GM23338 (cell line): ENCODE data around the gene RNF225. TPM values are rescaled to one million over a fixed set of nuclear protein-coding genes. Genes with fewer than 3 reads are reported as not detected.

Source experiments
- ATAC-seq: fragments of 200-7000 bp; cut with Tn5 transposase; 3 replicates; pipeline ENCODE4 v1.9.1; 2020
- DNase-seq: peaks from one replicate; pipeline ENCODE4 v3.0.0-alpha.2; 2015; ENCODE audit warnings: low spot score
- H2AFZ ChIP-seq: fragments of 200-600 bp; sonication (generic); 2 replicates; pipeline ENCODE4 v1.8.0; 2016; ENCODE audit warnings: antibody characterized with exemption, mild to moderate bottlenecking, moderate library complexity
- H3F3A ChIP-seq: fragments of 200-600 bp; sonication (generic); replicated peaks from 2 replicates; pipeline ENCODE4 v1.8.0; 2017; ENCODE audit warnings: antibody characterized with exemption, mixed run types, low read depth
- H3K27ac ChIP-seq: fragments of 200-600 bp; sonication (generic); 2 replicates; pipeline ENCODE4 v1.6.1; 2016; ENCODE audit warnings: low read depth
- H3K27me3 ChIP-seq: fragments of 200-600 bp; sonication (generic); 2 replicates; pipeline ENCODE4 v1.8.0; 2016; ENCODE audit warnings: mild to moderate bottlenecking, mixed run types, moderate library complexity; ENCODE audit not compliant: insufficient read depth
- H3K36me3 ChIP-seq: fragments of 200-600 bp; sonication (generic); 2 replicates; pipeline ENCODE4 v1.8.0; 2016; ENCODE audit warnings: mild to moderate bottlenecking; ENCODE audit not compliant: insufficient read depth
- H3K4me1 ChIP-seq: fragments of 200-600 bp; sonication (generic); 2 replicates; pipeline ENCODE4 v1.8.0; 2016; ENCODE audit warnings: mild to moderate bottlenecking, moderate library complexity; ENCODE audit not compliant: insufficient read depth
- H3K4me2 ChIP-seq: fragments of 200-600 bp; sonication (generic); 2 replicates; pipeline ENCODE4 v1.7.1; 2017; ENCODE audit warnings: mixed run types
- H3K4me3 ChIP-seq: fragments of 200-600 bp; sonication (generic); 2 replicates; pipeline ENCODE4 v1.6.1; 2016; ENCODE audit warnings: mixed run types
- H3K79me2 ChIP-seq: fragments of 200-600 bp; sonication (generic); replicated peaks from 2 replicates; pipeline ENCODE4 v1.8.0; 2017; ENCODE audit warnings: mild to moderate bottlenecking; ENCODE audit not compliant: insufficient read depth
- H3K9me2 ChIP-seq: fragments of 200-600 bp; sonication (generic); 2 replicates; pipeline ENCODE4 v1.8.0; 2017; ENCODE audit not compliant: insufficient read depth
- H4K20me1 ChIP-seq: fragments of 200-600 bp; sonication (generic); replicated peaks from 2 replicates; pipeline ENCODE4 v1.8.0; 2017; ENCODE audit warnings: mild to moderate bottlenecking; ENCODE audit not compliant: insufficient read depth
- H3K27ac Mint-ChIP-seq: 2 replicates; pipeline ENCODE4 v1.8.0; 2020; ENCODE audit warnings: inconsistent platforms, mild to moderate bottlenecking, moderate library complexity, mixed read lengths
- H3K27me3 Mint-ChIP-seq: 3 replicates; pipeline ENCODE4 v1.8.0; 2022; ENCODE audit warnings: low read depth, mild to moderate bottlenecking, moderate library complexity, mixed read lengths, inconsistent platforms; ENCODE audit not compliant: insufficient read depth, poor library complexity
- H3K36me3 Mint-ChIP-seq: 3 replicates; pipeline ENCODE4 v1.8.0; 2021; ENCODE audit warnings: low read depth, mild to moderate bottlenecking, inconsistent platforms, moderate library complexity, mixed read lengths
- H3K4me1 Mint-ChIP-seq: 3 replicates; pipeline ENCODE4 v1.8.0; 2020; ENCODE audit warnings: mild to moderate bottlenecking, inconsistent platforms, mixed read lengths
- H3K4me3 Mint-ChIP-seq: 3 replicates; pipeline ENCODE4 v1.8.0; 2021; ENCODE audit warnings: moderate library complexity, mild to moderate bottlenecking, inconsistent platforms, mixed read lengths
- H3K9me3 Mint-ChIP-seq: 3 replicates; pipeline ENCODE4 v1.8.0; 2020; ENCODE audit warnings: moderate library complexity, mild to moderate bottlenecking, inconsistent platforms, mixed read lengths
- CTCF ChIP-seq, 2 experiments: fragments of 200-600 bp in 1 of 2; sonication (generic) in 1 of 2; conservative IDR thresholded peaks; 2 replicates each; pipeline versions ENCODE4 v1.5.1 to v1.6.1; 2016 to 2017; ENCODE audit warnings: antibody characterized with exemption in 2 of 2, low read depth in 2 of 2, mild to moderate bottlenecking in 2 of 2, moderate library complexity in 1 of 2
- ETS1 ChIP-seq: IDR thresholded peaks from 2 replicates; pipeline ENCODE4 v1.6.1; 2016; ENCODE audit warnings: antibody characterized with exemption
- EZH2 ChIP-seq: fragments of 200-600 bp; sonication (generic); IDR thresholded peaks from one replicate; pipeline ENCODE4 v1.8.0; 2017; ENCODE audit warnings: antibody characterized with exemption, mild to moderate bottlenecking, low read depth; ENCODE audit not compliant: unreplicated experiment
- JUNB ChIP-seq: IDR thresholded peaks from one replicate; pipeline ENCODE4 v1.6.1; 2016; ENCODE audit warnings: antibody characterized with exemption; ENCODE audit not compliant: unreplicated experiment
- NANOG ChIP-seq: IDR thresholded peaks from 2 replicates; pipeline ENCODE4 v1.6.1; 2016; ENCODE audit warnings: antibody characterized with exemption, borderline replicate concordance
- POLR2AphosphoS5 ChIP-seq: IDR thresholded peaks from 2 replicates; pipeline ENCODE4 v1.6.1; 2016; ENCODE audit warnings: antibody characterized with exemption, low read depth
- REST ChIP-seq: IDR thresholded peaks from one replicate; pipeline ENCODE4 v1.6.1; 2018; ENCODE audit warnings: antibody characterized with exemption; ENCODE audit not compliant: unreplicated experiment
- STAT1 ChIP-seq: IDR thresholded peaks from one replicate; pipeline ENCODE4 v1.6.1; 2016; ENCODE audit warnings: antibody characterized with exemption; ENCODE audit not compliant: unreplicated experiment
- ZNF331 ChIP-seq: fragments of 250-450 bp; sonication (Bioruptor Pico); IDR thresholded peaks from 2 replicates; pipeline ENCODE4 v1.5.0; 2020; ENCODE audit warnings: low read depth, mild to moderate bottlenecking, moderate library complexity
- polyA plus RNA-seq: library from polyadenylated mRNA; unstranded; fragments of >200 nt; fragmentation: Nextera tagmentation; extraction: Ambion mirVana; gene quantifications from 2 replicates; pipeline ENCODE4 v1.2.1, GENCODE V29; 2016
- total RNA-seq: library from RNA; depleted of rRNA; stranded (reverse); fragments of >200 nt; shearing (Covaris generic); gene quantifications from 2 replicates; pipeline ENCODE4 v1.2.3, GENCODE V29; 2014

The RNF225 gene
- total and polyA plus RNA-seq, 2 experiments from 2014 or later: 0.87 TPM; not detected in 1

- TF ChIP-seq REST: no peak
- no peak for TF ChIP-seq NANOG
- no peak for TF ChIP-seq JUNB
- TF ChIP-seq ETS1: no peak
- no peak for TF ChIP-seq ZNF331 (CRISPR knock-in tag)
- no peak for TF ChIP-seq POLR2AphosphoS5
- no peak for TF ChIP-seq STAT1
- no peak for TF ChIP-seq EZH2
These were observed 31.3 kb upstream of the RNF225 start (continued) for GRCh38 chr19:58364146-58364545.

- Histone ChIP-seq H3K4me2 (no peak overlapping the region), H3K27me3 (no peaks in the 10 kb centered on the region), H3K27ac (no peak overlapping the region), H3F3A (peaks cover 4% of the 10 kb centered on the region; the same call in 1 of the 2 replicates), H3K4me1 (no peaks in the 10 kb centered on the region), H2AFZ (no peak overlapping the region), H3K36me3 (no peaks in the 10 kb centered on the region), H3K4me3 (no peak overlapping the region), H3K9me2 (no peaks in the 10 kb centered on the region), H3K79me2 (no peaks in the 10 kb centered on the region), H4K20me1 (no peaks in the 10 kb centered on the region)
- H3K27ac Mint-ChIP-seq: no peak overlapping the region
- H3K4me3 Mint-ChIP-seq: no peak overlapping the region
- DNase-seq: peak; percentile 51
- H3K9me3 Mint-ChIP-seq: peaks cover 3% of the 10 kb centered on the region; the same call in 1 of the 3 replicates
- H3K36me3 Mint-ChIP-seq: peaks cover 3% of the 10 kb centered on the region; the same call in 1 of the 3 replicates
- TF ChIP-seq REST (no peak), CTCF (conservative IDR thresholded peaks at IDR 0.05; ENCODE audit: low read depth in 2 of 2) (peak in 1 of 2 experiments; percentile 51; a peak in 2 of 4 replicates)
- H3K27me3 Mint-ChIP-seq: peaks cover 8% of the 10 kb centered on the region
- no peaks in the 10 kb centered on the region for H3K4me1 Mint-ChIP-seq
- no peak for ATAC-seq
These were observed 28.6 kb upstream of the RNF225 start for GRCh38 chr19:58366585-58367430.
